Fibroblast of skin of right biceps (primary cell): Measurements from ENCODE around the gene ST6GALNAC4.

ENCODE experiments used
- DNase-seq: peaks from one replicate; pipeline ENCODE4 v3.0.0-alpha.2; 2013

ST6GALNAC4 gene

DNA sequence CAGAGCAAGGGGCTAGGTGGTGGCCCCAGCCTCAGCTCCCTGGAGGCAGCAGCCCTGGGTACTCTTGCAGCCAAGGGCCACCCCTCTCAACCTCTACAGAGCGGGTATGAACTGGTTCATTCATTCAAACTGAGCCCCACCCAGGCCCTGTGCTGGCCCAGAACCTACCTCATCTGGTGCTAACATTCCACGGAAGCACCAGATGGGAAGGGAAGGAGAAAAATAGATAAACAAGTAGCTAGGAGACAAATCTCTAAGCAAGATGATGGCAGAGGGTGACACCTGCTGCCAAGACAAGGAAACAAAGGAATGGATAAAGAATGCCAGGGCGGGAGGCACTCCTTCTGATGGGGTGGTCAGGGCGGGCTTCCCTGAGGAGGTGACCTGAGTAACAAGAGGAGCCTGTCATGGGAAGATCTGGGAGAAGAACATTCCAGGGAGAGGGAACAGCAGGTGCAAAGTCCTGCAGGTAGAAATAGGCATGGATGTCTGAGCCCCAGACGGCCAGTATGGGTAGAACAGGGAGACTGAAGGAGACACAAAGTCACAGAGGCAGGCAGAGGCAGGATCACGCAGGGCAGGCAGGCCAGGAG, 6.1 kb downstream of the ST6GALNAC4 start:
- no peak for DNase-seq

DNA sequence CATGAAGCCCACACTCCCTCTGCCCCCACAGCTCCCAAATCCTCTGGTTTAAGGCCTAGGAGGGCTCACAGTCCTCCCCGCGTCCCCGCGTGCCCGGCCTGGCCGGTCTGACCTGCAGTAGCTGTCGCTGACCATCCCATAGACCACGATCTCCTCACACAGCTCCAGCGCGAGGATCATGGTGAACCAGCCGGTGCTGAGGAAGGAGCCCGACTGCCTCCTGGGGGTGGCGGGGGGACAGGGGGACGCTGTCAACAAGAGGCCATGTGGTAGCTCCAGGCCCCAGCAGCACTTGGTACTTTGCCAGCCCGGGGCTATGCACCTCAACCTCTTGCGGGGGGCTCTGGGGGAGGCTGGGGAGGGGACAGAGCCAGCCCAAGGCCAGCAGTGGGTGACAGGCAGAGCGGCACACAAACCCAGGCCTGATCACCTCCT, 7.0 kb downstream of the ST6GALNAC4 start:
- DNase-seq, result no peak

DNA sequence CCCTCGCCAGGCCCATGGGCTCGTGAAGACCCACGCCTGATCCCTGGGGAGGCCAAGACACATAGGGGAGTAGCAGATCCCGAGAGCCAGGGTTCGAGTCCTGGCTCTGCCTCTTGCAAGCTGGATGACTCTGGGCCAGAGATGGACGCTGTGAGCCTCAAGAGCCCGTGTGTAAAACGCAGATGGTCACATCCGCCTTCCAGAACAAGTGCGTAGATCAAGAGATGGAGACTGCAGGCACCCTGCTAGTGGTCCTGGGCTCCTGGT, 8.2 kb downstream of the ST6GALNAC4 start:
- DNase-seq, result no peak

DNA sequence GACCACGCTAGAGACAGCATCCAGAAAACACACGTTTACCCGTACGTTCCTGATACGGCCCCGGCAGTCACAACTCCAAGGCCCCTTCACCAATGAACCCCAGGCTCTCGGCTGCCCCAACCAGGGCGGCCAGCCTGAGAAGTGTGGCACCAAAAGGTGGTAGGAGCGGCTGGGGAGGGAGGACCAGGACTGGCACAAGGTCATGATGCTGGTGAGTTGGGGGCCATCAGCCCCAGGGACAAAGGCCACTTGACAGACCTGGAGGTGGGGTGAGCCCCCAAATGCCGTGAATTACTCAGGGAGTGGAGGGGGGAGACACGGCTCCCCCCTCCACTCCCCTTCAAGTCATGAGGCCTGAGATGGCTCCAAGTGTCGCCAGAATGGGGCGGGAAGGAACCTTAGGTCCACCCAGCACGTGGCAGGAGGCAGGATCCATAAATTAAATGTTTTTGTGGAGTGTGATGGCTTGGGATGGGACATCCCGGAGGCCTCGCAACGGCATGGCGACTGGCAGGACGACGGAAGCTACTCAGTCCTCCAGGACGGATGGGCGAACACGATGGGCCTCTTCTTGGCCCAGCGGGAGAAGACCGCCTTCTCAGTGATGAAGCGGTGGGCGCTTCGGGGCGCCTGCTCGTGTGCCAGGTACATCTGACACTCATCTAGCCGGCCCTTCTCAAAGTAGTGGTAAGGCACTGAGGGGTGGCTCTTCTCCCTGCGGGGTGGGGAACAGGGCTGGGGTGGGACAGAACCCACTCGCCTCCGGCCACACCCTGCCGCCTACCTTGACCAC, 8.8 kb downstream of the ST6GALNAC4 start:
- no peak for DNase-seq

DNA sequence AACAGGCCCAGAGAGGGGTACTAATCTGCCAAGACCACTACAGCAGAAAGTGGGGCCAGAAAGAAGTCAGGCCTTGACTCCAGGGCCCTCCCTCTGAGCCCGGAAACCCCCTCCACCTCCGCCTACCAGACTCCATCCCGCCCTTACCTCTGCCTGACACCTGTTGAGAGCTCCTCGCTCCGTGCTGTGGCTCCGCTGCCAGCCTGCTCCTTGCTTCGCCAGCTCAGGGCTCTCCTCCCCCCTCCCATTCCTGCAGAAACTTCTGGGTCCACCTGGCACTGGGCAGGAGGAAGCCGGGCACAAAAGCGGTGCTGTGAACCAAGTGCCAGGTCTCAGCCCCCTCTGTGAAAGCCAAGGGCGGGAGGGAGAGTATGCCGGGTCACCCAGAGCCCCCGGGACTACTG, 11.1 kb downstream of the ST6GALNAC4 start:
- no peak for DNase-seq

DNA sequence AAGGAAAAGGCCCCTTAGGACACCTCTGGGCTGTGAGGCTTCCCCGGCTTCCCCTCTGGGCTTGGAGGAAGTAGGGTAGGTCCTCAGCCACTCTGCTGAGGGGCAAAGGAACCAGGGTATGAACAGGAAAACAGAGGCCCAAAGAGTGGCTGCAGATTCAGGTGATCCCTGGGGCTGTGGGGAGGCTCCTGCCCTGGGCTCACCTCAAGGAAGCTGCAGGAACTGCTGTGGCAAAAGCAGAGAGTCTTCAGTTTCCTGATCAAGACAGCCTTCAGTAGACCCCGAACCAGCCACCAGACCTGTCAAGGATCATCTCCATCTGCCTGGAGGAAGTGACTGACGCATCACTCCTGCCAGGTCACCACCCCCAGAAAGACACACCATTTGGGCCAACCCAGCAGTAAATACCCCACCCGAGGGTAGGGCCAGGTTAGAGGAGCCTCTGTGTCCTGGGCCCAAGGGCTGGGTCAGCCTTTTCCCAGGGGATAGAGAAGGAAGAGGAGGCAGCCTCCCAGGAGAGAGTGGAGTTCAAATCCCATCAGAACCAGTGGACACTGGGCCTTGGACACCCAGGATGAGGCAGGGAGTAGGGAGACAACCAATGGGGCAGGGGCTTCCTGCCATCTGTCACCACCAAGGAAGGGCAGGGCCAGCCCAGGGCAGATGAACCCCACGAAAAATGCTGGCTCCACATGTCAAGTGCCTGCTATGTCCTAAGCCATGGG, 11.7 kb downstream of the ST6GALNAC4 start:
- DNase-seq, result no peak

DNA sequence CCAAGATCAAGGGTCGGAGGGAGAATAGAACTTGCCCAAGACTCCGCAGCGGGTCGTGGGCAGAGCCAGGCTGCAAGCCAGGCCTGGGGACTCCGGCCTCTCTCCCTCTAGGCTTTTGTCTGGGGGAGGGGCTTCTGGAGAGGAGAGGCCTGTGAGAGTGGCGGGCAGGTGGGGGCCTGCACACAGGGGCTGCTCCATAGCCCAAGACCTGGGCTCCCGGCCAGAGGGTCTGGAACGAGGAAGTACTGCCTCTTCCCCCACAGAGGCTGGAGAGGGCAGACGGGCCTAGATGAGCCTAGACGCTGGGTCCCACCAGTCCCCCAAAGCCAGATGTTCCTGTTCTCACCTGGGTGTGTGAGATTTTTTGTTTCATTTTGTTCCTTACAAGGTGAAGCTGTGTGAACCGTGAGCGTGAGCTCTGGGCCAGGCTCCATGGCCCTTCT, 12.3 kb downstream of the ST6GALNAC4 start:
- no peak for DNase-seq

DNA sequence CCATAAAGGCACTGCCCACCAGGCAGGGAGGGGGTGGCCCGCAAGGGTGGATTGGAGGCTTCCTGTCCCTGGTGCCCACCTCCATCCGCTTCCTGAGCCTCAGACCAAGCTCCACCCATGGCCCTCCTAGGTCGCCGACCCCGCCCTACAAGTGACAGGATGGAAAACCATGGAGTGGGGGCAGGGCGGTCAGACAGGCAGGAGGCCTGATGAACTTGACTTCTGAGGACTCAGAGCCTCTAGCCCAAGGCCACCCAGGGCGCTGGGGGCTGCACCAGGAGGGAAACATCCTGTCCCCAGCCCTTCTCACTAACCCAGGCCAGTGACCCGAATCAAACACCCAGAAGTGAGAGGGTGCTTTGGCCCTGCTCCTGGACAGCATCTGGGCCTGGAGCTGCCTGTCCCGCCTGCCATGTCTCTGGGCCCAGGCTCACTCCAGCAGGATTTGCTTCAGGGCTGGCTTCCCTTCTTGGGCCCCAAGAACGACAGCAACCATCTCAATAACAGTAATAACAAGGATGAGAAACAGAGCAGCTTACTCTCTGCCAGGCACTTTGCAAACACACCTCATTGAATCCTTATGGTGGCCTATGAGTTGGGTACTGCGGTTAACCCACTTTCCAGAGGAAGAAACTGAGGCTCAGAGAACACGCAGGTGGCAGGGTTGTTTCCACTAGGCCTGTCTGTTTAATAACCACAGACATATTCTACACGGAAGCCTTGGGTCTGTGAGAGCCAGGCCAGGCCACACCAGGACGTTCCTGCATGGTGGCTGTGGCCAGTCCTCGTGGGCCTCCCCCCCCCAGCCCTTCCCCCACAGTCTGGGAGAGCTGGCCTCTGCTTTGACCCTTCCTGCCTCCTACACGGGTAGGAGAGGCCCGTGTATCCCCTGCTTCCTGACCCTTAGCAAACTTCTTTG, 13.0 kb downstream of the ST6GALNAC4 start:
- DNase-seq, result no peak

DNA sequence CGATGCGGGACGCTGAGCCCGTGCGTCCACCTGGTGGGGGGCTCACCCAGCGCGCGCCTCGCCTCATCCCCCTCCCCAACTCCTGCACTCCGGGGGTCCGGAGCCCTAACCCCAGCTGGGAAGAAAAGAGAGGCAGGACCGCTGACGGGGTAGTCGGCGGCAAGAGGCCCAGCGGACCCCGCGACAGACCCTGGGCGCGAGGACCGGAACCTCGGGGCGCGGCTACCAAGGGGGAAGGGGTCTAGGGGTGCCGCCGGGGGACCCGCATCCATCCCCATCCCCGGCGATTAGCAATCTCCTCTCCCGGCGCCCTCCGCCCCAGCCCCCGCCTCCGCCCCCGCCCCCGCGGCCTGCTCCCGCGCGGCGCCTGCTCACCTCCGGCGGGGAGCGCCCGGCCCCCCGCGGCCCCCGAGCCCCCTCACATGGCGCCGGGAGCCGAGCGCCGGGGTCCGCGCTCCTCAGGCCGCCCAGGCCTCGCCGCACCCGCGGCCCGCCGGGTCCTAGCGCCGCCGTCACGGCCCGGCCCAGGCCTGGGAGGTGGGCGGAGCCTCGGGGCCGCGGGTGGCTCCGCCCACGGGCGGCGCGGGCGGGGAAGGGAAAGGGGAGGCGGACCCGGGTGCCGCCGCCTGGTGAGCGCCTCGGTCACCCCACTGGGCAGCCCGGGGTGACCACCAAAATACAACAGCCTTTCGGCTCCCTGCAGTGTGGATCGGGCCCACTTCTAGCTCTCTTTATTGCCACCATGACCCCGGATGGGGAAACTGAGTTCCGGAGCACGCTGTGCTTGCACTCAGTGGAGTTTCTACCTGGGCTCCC, 17.5 kb downstream of the ST6GALNAC4 start, which contains the start of gene ST6GALNAC6:
TSS of gene ST6GALNAC6 (minus strand) at position 476 of the 816 bp plus-strand sequence. CDS start 1,622 bp downstream, outside the sequence.
- peak; percentile 77 for DNase-seq

DNA sequence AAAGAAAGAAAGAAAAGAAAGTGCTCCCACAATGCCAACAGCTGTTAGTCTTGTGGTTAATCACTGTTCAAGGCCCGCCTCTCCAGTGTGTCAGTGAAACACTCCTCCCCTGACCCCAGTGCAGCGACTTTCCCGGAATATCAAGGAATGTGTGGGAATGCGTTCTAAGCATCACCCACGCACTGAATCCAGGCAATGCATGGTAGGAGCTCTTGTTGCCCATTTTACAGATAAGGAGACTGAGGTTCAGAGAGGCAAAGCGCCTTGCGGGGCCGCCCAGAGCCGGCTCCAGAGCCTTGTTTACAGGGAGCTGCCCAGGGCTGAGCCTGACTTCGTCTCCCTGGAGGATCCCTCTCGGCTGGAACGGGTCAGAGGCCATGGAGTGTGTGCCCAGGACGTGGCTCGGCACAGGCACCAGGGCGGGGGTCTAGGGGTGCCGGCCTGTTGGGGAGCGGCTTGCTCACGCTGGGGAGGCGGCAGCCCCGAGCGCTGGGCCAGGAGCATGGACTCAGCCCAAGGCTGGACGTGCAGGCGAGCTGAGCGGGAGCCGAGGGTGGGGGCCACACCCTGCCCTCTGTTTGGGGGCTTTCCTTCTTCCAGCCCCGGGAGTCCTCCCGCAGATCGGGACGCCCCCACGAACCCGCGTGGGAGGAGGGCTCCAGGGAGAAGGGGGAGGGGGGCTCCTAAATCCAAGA, 18.3 kb downstream of the ST6GALNAC4 start:
- DNase-seq, result peak; percentile 89

DNA sequence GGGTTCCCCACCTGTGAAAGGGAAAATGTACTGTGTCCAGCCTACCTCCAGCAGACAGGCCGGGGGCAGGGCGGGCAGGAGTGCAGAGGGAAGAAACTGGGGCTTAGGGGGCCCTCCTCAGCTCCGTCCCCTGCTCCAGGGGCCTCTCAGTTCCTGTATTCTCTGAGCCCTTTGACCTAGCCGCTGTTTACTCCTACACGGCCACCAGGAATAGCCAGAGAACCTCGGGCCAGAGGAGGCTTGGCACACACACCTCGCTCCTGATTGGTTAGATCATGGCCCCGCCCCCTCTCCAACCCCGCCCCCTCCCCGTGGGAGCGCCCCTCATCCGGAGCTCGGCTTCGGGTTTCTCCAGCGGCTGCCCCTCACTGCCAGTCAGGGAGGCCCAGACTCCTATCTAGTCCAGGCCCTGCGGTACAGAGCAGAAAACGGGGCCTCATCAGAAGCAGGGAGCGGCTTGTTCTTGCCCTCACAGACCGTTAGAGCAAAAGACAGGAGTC, 19.6 kb downstream of the ST6GALNAC4 start:
- DNase-seq, result peak; percentile 77

DNA sequence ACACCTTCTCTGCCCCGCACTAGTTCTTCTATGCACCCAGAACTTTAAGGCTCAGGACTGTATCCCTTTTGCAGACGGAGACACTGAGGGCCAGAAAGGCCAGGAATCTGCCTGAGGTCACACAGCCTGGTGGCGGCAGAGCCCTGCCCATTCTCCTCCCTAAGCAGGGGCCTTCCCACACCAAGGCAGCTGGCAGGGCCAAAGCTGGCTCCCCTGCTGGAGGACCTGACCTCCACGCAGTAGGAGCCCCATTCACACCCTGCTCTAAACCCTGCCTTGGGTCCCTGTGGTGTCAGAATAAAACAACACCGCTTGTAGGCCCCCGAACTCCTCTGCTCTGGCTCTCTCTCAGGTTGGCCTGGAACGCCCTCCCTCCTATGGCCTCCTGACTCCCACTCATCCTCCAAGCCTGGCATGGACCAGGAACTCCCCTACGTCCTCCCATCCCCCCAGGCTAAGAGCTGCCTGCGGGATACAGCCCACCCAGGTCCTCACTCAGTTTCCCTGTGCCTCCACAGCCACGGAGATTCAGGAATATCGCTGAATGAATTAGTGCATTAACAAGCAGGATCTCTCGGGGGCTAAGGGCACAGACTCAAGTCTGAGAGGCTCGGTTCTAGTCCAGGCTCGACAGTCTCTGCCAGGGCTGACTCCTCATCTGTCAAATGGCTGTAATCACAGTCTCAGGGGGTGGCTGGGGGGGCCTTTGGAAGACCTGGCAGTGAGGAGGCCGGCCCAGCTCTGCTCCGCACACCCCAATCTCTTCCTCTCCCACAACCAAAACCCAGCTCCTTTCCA, 20.2 kb downstream of the ST6GALNAC4 start:
- DNase-seq, result no peak

DNA sequence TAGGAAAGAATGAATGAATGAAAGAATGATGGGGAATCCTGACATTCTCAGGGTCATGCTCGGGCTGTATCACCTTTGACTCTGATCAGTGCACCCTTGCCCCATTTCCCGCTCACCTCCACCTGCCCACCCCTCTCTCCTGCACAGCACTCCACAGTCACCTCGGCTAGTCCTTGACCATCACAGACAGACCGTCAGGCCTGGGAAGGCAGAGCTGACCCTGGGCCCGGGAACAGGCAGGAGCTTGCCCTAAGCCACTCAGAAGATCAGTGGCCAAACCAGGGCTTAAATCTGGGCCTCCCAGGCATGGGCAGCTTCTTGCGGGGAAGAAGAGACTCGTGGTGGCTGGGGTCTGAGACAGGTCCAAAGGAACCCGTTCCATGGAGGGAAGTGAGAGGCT, 21.0 kb downstream of the ST6GALNAC4 start:
- no peak for DNase-seq

DNA sequence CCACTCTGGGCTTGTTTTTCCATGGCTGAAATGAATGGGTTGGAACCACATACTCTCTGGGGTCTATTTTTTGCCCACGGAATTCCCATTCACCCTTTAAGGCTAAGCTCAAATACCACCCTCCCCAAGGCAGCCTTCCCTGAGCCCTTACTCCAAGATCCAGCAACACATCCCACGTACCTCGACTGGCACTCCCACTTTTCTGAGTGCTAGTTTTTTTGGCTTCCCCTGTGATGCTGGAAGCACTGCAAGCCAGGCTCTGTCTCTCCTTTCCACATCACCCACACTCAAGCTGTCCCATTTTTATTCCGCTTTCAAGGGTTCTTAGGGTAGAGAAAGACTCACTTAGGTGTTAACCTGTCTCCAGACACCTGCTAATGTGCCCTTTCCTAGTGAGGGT, 23.4 kb downstream of the ST6GALNAC4 start:
- DNase-seq, result no peak

DNA sequence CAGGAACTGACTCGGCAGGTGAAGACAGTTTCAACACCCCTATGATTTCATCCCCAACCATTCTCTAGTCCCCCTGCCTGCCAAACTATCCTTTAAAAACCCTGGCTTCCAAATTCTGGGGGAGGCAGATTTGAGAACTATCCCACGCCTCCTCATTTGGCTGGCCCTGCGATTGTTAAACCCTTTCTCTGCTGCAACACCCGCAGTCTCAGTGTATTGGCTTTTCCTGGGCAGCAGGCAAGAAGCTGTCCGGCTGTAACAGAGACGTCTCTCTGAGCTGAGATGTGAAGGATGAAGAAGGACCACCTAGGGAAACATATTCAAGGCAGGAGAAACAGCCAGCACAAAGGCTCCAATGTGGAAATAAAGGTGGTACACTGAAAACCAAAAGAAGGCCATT, 24.0 kb downstream of the ST6GALNAC4 start:
- no peak for DNase-seq

DNA sequence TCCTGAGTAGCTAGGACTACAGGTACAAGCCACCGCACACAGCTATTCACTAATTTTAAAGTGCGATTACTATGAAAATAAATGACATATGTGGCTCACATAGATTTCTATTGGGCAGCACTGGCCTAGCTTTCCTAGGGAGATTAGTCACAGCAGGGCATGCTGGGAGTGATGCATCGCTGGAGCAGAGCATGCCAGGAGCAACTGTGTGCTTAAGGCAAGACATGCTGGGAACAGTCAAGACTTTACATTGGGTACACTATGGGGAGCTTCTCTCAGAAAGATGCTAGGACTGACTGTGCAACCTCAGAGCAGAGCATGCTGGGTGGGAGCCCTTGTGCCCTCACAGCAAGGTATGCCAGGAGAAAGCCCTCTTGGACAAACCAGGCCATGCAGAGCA, 26.8 kb downstream of the ST6GALNAC4 start:
- no peak for DNase-seq

DNA sequence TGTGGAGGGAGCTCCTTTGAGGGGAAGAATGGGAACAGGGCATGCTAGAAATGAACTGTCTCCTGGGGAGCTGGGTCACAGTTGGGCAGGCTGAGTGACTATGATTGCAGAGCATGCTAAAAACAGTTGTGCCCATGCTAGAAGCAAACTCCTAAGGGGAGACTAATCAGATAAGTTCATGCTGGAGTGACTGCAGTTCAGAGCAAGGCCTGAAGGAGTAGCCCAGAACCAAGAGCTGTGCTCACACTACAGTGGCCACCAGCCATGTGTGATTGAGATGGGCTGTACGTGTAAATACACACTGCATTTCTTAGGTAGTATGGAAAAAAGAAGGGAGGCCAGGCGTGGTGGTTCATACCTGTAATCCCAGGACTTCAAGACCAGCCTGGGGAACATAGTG, 29.0 kb downstream of the ST6GALNAC4 start:
- DNase-seq, result no peak

DNA sequence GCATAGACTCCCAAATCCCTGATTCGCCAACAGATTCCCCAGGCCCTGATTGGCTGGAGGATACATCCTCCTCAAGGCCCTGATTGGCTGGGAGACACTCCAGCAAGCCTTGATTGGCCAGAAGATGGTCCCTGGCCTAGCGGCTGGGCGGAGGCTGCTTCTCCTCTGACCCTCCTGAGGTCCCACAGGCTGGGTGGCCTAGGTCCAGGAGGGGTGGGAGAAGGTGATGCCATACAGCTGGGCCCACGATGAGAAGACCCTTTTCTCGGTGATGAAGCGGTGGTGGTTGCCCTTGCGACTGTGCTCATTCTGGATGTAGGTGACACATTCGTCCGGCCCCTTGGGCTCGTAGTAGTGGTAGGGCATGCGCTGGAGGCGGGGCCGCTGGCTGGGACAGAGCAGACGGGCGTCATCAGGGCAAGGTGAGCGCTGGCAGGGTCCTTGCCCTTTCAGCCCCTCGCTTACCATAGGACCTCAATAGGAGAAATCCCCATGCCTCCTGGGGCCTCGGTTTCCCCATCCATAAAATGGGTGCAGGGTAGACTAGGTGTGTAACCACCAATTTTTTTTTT, 30.4 kb downstream of the ST6GALNAC4 start:
- peak; percentile 30 for DNase-seq

DNA sequence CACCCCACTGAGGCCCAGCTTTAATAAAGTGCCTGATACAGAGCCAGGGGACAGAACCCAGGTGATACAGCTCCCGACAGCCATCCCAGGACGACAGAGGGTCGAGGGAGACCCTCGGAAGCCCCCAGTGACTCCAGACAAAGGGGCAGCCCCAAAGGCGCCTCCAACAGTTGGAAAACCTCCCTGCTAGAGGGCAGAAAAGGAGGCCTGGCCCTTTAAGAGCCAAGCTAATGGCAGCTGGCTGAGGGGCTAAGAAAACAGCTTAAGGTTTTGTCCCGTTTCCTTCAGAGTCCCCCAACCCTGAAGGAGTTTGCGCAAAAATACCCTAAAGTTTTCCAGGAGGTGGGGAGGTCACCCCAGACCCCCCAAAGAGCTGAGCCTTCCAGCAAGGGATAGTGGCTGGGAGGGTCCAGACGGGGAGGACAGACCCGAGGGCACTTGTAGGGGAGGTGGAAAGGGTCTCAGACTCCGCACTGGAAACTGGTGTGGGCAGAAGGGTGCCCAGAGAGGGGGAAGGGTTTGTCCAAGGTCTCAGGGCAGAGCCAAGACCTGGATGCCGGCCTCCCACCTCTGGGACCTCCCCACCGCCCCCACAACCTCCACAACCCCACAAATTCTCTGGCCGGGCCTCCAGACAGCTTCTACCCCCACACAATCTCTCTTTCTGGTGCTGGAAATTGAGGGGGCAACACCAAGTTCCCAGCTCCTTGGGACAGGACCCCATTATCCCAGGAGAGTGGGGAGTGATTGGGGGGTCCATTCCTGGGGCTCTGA, 31.1 kb downstream of the ST6GALNAC4 start:
- no peak for DNase-seq
